GM10847 (cell line): ENCODE results near the gene CDYL.

Experiments used
- POLR2A ChIP-seq: IDR thresholded peaks from 2 replicates; pipeline ENCODE4 v1.6.1; 2011; ENCODE audit not compliant: insufficient read length; ENCODE audit errors: extremely low read depth

Gene CDYL

GRCh38 chr6:4935975-4936680 is 159.9 kb downstream of the CDYL start:
- TF ChIP-seq POLR2A: no peak

- no peak for TF ChIP-seq POLR2A
Observed at GRCh38 chr6:4936681-4937041, 160.5 kb downstream of the CDYL start.

- TF ChIP-seq POLR2A: no peak
Observed at GRCh38 chr6:4937414-4937813, 161.2 kb downstream of the CDYL start.

- no peak for TF ChIP-seq POLR2A
Observed at GRCh38 chr6:4939241-4939640, 163.0 kb downstream of the CDYL start.

GRCh38 chr6:4940416-4940815 is 164.2 kb downstream of the CDYL start:
- no peak for TF ChIP-seq POLR2A

- TF ChIP-seq POLR2A: no peak
Observed at GRCh38 chr6:4941782-4942672, 165.8 kb downstream of the CDYL start.

- no peak for TF ChIP-seq POLR2A
Observed at GRCh38 chr6:4942673-4943009, 166.4 kb downstream of the CDYL start.

- no peak for TF ChIP-seq POLR2A
Observed at GRCh38 chr6:4943716-4944115, 167.5 kb downstream of the CDYL start.

- no peak for TF ChIP-seq POLR2A
Observed at GRCh38 chr6:4944325-4944724, 168.1 kb downstream of the CDYL start.

GRCh38 chr6:4946521-4946920 is 170.3 kb downstream of the CDYL start:
- TF ChIP-seq POLR2A: no peak

- TF ChIP-seq POLR2A: no peak
Observed at GRCh38 chr6:4947716-4948115, 171.5 kb downstream of the CDYL start.

GRCh38 chr6:4948781-4949450 is 172.7 kb downstream of the CDYL start:
- TF ChIP-seq POLR2A: no peak

- no peak for TF ChIP-seq POLR2A
Observed at GRCh38 chr6:4950076-4950475, 173.9 kb downstream of the CDYL start.

- TF ChIP-seq POLR2A: no peak
Observed at GRCh38 chr6:4950836-4951533, 174.8 kb downstream of the CDYL start.

- TF ChIP-seq POLR2A: no peak
Observed at GRCh38 chr6:4953440-4953839, 177.2 kb downstream of the CDYL start.
